OCI-LY7 (cell line): ENCODE results near the gene RAB15. TPM values are rescaled to one million over a fixed set of nuclear protein-coding genes. Genes with fewer than 3 reads are reported as not detected.

Experiments used
- BruUV-seq: library from RNA; stranded (reverse); fragments of 400-500 nt; replicated peaks from 2 replicates; lab custom pipeline; 2021; lab: Mats Ljungman, UMichigan
- CTCF ChIA-PET: fragments of 300-600 bp; sonication (Branson Sonifier 250); formaldehyde crosslinking; loops from one replicate; lab custom pipeline; 2022; ENCODE audit warnings: antibody characterized with exemption; ENCODE audit not compliant: unreplicated experiment; lab: Charles Lee
- POLR2A ChIA-PET: fragments of 300-600 bp; sonication (Branson Sonifier 250); formaldehyde crosslinking; loops from one replicate; lab custom pipeline; 2022; ENCODE audit warnings: antibody characterized with exemption; lab: Charles Lee
- DNase-seq: peaks from one replicate; pipeline ENCODE4 v3.0.0-alpha.2; 2015; ENCODE audit warnings: low spot score
- H2AFZ ChIP-seq: fragments of 200-600 bp; sonication (generic), shearing (Covaris generic); 2 replicates; pipeline ENCODE4 v1.6.1; 2014; ENCODE audit warnings: mild to moderate bottlenecking, antibody characterized with exemption, low read length, moderate library complexity
- H3K27ac ChIP-seq: fragments of 200-600 bp; sonication (generic); 2 replicates; pipeline ENCODE4 v1.5.1; 2014; ENCODE audit warnings: mixed run types, low read depth, mild to moderate bottlenecking, moderate library complexity, low read length, inconsistent platforms; ENCODE audit not compliant: poor library complexity, severe bottlenecking
- H3K36me3 ChIP-seq: fragments of 200-600 bp; sonication (generic); 2 replicates; pipeline ENCODE4 v1.6.1; 2014; ENCODE audit warnings: mild to moderate bottlenecking, antibody characterized with exemption, low read length, moderate library complexity, mixed read lengths; ENCODE audit not compliant: insufficient read depth
- H3K4me1 ChIP-seq: fragments of 200-600 bp; sonication (generic); 2 replicates; pipeline ENCODE4 v1.5.1; 2014; ENCODE audit warnings: mild to moderate bottlenecking, low read length; ENCODE audit not compliant: insufficient read depth, poor library complexity, severe bottlenecking
- H3K4me2 ChIP-seq: fragments of 200-600 bp; sonication (generic); 2 replicates; pipeline ENCODE4 v1.6.1; 2014; ENCODE audit warnings: mild to moderate bottlenecking, low read length
- H3K4me3 ChIP-seq: fragments of 200-600 bp; sonication (generic); 2 replicates; pipeline ENCODE4 v1.5.1; 2014; ENCODE audit warnings: mild to moderate bottlenecking, low read depth, low read length; ENCODE audit not compliant: poor library complexity, severe bottlenecking
- H3K79me2 ChIP-seq: fragments of 200-600 bp; sonication (generic); 2 replicates; pipeline ENCODE4 v1.6.1; 2016; ENCODE audit warnings: low read depth, mild to moderate bottlenecking, low read length, moderate library complexity, mixed read lengths; ENCODE audit not compliant: insufficient read depth
- H3K9me2 ChIP-seq: fragments of 200-600 bp; sonication (generic); 2 replicates; pipeline ENCODE4 v1.6.1; 2016; ENCODE audit warnings: mild to moderate bottlenecking, low read length, mixed read lengths; ENCODE audit not compliant: insufficient read depth
- H3K9me3 ChIP-seq: fragments of 200-600 bp; sonication (generic); 2 replicates; pipeline ENCODE4 v1.6.1; 2014; ENCODE audit warnings: mild to moderate bottlenecking, mixed run types, low read length, mixed read lengths
- H4K20me1 ChIP-seq: fragments of 200-600 bp; sonication (generic); 2 replicates; pipeline ENCODE4 v1.6.1; 2014; ENCODE audit warnings: mild to moderate bottlenecking, antibody characterized with exemption, low read length, moderate library complexity, mixed read lengths; ENCODE audit not compliant: insufficient read depth
- EZH2phosphoT487 ChIP-seq: fragments of 200-600 bp; sonication (generic); IDR thresholded peaks from 2 replicates; pipeline ENCODE4 v1.6.1; 2018; ENCODE audit warnings: low read depth, borderline replicate concordance, mild to moderate bottlenecking, mixed run types, antibody characterized with exemption, low read length, moderate library complexity, mixed read lengths
- intact Hi-C: fragments of 100-400 bp; cut with micrococcal nuclease; formaldehyde crosslinking; loops from one replicate; pipeline ENCODE4 v1.10.0; 2022; ENCODE audit not compliant: unreplicated experiment
- total RNA-seq, 2 experiments: library from RNA; depleted of rRNA in 1 of 2; stranded (reverse); fragments of >200 nt in 1 of 2; shearing (Covaris generic) in 1 of 2; gene quantifications; 2 replicates each; pipeline ENCODE4 v1.2.3, GENCODE V29; 2014 to 2022
- TF ChIP-seq, protein P1 (sequence below): fragments of 200-600 bp; sonication (generic); conservative IDR thresholded peaks from 2 replicates; pipeline ENCODE4 v1.5.1; 2014; ENCODE audit warnings: mild to moderate bottlenecking, antibody characterized with exemption, low read length, moderate library complexity, mixed read lengths

The RAB15 gene
- total RNA-seq, 2 experiments from 2014 or later, result 0.38 TPM; not detected in 1

- no peaks in the 10 kb centered on the region for H4K20me1 ChIP-seq
- intact Hi-C loops, result no loop called here
- ChIA-PET CTCF (no interaction called here), POLR2A (interaction anchor here (0.8 to 2.1 kb wide), 3 partner anchors 9 to 11 kb away, joined by 4 to 5 read pairs (median 5); partner anchors contain the start of gene FNTB)
- BruUV-seq, result no TSS peak
- no peaks in the 10 kb centered on the region for H3K36me3 ChIP-seq
- TF ChIP-seq, protein P1, sequence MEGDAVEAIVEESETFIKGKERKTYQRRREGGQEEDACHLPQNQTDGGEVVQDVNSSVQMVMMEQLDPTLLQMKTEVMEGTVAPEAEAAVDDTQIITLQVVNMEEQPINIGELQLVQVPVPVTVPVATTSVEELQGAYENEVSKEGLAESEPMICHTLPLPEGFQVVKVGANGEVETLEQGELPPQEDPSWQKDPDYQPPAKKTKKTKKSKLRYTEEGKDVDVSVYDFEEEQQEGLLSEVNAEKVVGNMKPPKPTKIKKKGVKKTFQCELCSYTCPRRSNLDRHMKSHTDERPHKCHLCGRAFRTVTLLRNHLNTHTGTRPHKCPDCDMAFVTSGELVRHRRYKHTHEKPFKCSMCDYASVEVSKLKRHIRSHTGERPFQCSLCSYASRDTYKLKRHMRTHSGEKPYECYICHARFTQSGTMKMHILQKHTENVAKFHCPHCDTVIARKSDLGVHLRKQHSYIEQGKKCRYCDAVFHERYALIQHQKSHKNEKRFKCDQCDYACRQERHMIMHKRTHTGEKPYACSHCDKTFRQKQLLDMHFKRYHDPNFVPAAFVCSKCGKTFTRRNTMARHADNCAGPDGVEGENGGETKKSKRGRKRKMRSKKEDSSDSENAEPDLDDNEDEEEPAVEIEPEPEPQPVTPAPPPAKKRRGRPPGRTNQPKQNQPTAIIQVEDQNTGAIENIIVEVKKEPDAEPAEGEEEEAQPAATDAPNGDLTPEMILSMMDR, result no peak
- TF ChIP-seq EZH2phosphoT487, result no peak
- H3K4me3 ChIP-seq, result no peak overlapping the region
- no peak overlapping the region for H3K27ac ChIP-seq
- H3K9me2 ChIP-seq, result no peaks in the 10 kb centered on the region
- H3K79me2 ChIP-seq, result no peaks in the 10 kb centered on the region
- H3K4me1 ChIP-seq, result no peaks in the 10 kb centered on the region
- H3K9me3 ChIP-seq, result no peaks in the 10 kb centered on the region
- no peak overlapping the region for H2AFZ ChIP-seq
- no peak overlapping the region for H3K4me2 ChIP-seq
- DNase-seq, result no peak
These were observed 26.4 kb upstream of the RAB15 start for GRCh38 chr14:64998455-64998931.

- H3K4me2 ChIP-seq, result no peak overlapping the region
- H3K36me3 ChIP-seq, result no peaks in the 10 kb centered on the region
- POLR2A ChIA-PET, result interaction anchor here (0.7 to 2.1 kb wide), 4 partner anchors 10 to 235 kb away, joined by 3 to 5 read pairs (median 4); partner anchors contain the start of gene FNTB
- peaks cover 4% of the 10 kb centered on the region for H3K4me1 ChIP-seq
- H3K79me2 ChIP-seq, result no peaks in the 10 kb centered on the region
- H4K20me1 ChIP-seq, result no peaks in the 10 kb centered on the region
- no peak for DNase-seq
- BruUV-seq, result no TSS peak
- H2AFZ ChIP-seq, result no peak overlapping the region
- intact Hi-C loops, result no loop called here
- H3K9me2 ChIP-seq, result no peaks in the 10 kb centered on the region
- H3K9me3 ChIP-seq, result no peaks in the 10 kb centered on the region
- TF ChIP-seq, protein P1, result no peak
- no peak for TF ChIP-seq EZH2phosphoT487
- CTCF ChIA-PET, result no interaction called here
- H3K27ac ChIP-seq, result no peak overlapping the region
- H3K4me3 ChIP-seq, result no peak overlapping the region
These were observed 25.1 kb upstream of the RAB15 start for GRCh38 chr14:64997108-64997794.

DNA sequence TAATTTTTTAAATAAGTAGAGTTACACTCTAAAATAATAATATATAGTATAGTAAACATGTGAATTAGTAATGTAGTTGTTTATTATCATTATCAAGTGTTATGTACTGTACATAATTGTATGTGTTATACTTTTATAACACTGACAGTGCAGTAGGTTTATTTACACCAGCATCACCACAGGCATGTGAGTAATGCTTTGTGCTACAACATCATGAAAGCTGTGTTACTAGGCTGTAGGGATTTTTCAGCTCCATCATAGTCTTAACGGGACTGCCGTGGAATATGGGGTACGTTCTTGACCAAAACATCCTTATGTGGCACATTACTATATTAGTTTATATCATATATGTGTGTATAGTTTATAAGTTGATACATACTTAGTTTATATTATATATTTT lies 23.2 kb upstream of the RAB15 start:
- POLR2A ChIA-PET, result interaction anchor here (1.0 kb wide), 1 partner anchor 8 kb away, joined by 3 read pairs; no protein-coding TSS in a partner anchor

More for the DNA sequence above, 23.2 kb upstream of the RAB15 start:
- no peak overlapping the region for H3K27ac ChIP-seq
- no peaks in the 10 kb centered on the region for H3K9me2 ChIP-seq
- H3K79me2 ChIP-seq, result no peaks in the 10 kb centered on the region
- intact Hi-C loops, result no loop called here
- peaks cover 9% of the 10 kb centered on the region for H3K4me1 ChIP-seq
- TF ChIP-seq EZH2phosphoT487, result no peak
- TF ChIP-seq, protein P1, result no peak
- BruUV-seq, result no TSS peak
- H4K20me1 ChIP-seq, result no peaks in the 10 kb centered on the region
- H3K36me3 ChIP-seq, result no peaks in the 10 kb centered on the region
- no peak overlapping the region for H2AFZ ChIP-seq
- DNase-seq, result no peak
- H3K9me3 ChIP-seq, result no peaks in the 10 kb centered on the region
- no peak overlapping the region for H3K4me3 ChIP-seq
- CTCF ChIA-PET, result no interaction called here
- H3K4me2 ChIP-seq, result no peak overlapping the region
